GM12873 (cell line): ENCODE measurements around the gene ARHGAP26.

Source experiments
- CTCF ChIP-seq: IDR thresholded peaks from 2 replicates; pipeline ENCODE4 v1.5.1; 2012; ENCODE audit warnings: low read depth, mild to moderate bottlenecking, moderate library complexity, low read length, control low read depth; ENCODE audit not compliant: insufficient read depth; ENCODE audit errors: missing control alignments

ARHGAP26 gene

GRCh38 chr5:143040622-143041021, 270.4 kb downstream of the ARHGAP26 start:
- TF ChIP-seq CTCF = no peak

GRCh38 chr5:143041461-143041860, 271.3 kb downstream of the ARHGAP26 start:
- no peak for TF ChIP-seq CTCF

GRCh38 chr5:143041972-143042770, 272.0 kb downstream of the ARHGAP26 start:
- no peak for TF ChIP-seq CTCF

- no peak for TF ChIP-seq CTCF
Observed at GRCh38 chr5:143044265-143044664, 274.1 kb downstream of the ARHGAP26 start.

- no peak for TF ChIP-seq CTCF
Observed at GRCh38 chr5:143045062-143045461, 274.9 kb downstream of the ARHGAP26 start.

- TF ChIP-seq CTCF = no peak
Observed at GRCh38 chr5:143046314-143046713, 276.1 kb downstream of the ARHGAP26 start.

- no peak for TF ChIP-seq CTCF
Observed at GRCh38 chr5:143047091-143047490, 276.9 kb downstream of the ARHGAP26 start.
